Prostate gland (tissue), 2 donors: Measurements from ENCODE around the gene ATXN1. TPM values are rescaled to one million over a fixed set of nuclear protein-coding genes. Genes with fewer than 3 reads are reported as not detected.
A peak's percentile ranks its signal among the peaks of the same experiment; 100 is the strongest.

Experiments
- DNase-seq: peaks from one replicate; pipeline ENCODE4 v3.0.0-alpha.2; 2019; ENCODE audit warnings: low spot score
- H3K27ac ChIP-seq, 2 donors: fragments of 200-600 bp; sonication (generic); 2 replicates each; pipeline ENCODE4 v1.5.1; 2017 to 2019
- H3K27me3 ChIP-seq: fragments of 200-600 bp; sonication (generic); replicated peaks from 2 replicates; pipeline ENCODE4 v1.5.1; 2019; ENCODE audit not compliant: insufficient read depth
- H3K36me3 ChIP-seq, 2 donors: fragments of 200-600 bp; sonication (generic); 1 replicate in 1 of 2; 2 replicates in 1 of 2; pipeline versions ENCODE4 v1.5.1 to v1.8.1; 2017 to 2019
- H3K4me1 ChIP-seq: fragments of 200-600 bp; sonication (generic); replicated peaks from 2 replicates; pipeline ENCODE4 v1.5.1; 2019
- H3K4me3 ChIP-seq, 2 donors: fragments of 200-600 bp; sonication (generic); 2 replicates each; pipeline ENCODE4 v1.5.1; 2017 to 2019
- H3K9me3 ChIP-seq: fragments of 200-600 bp; sonication (generic); 2 replicates; pipeline ENCODE4 v1.5.1; 2017
- POLR2A ChIP-seq: fragments of 450-650 bp; IDR thresholded peaks from one replicate; pipeline ENCODE4 v1.6.1; 2016; ENCODE audit warnings: antibody characterized with exemption, mild to moderate bottlenecking
- POLR2AphosphoS5 ChIP-seq: sonication (generic); formaldehyde crosslinking; IDR thresholded peaks from one replicate; pipeline ENCODE4 v1.6.1; 2017; ENCODE audit warnings: antibody characterized with exemption
- WGBS: methylation state at CpG from one replicate; pipeline ENCODE4 v1.1.5; 2018; 5-methylcytosine and 5-hydroxymethylcytosine counted together
- intact Hi-C: fragments of 100-400 bp; cut with DNase I; formaldehyde crosslinking; loops from one replicate; pipeline ENCODE4 v1.14.2; 2022
- total RNA-seq, 2 donors: library from RNA; depleted of rRNA; stranded (reverse); fragments of >200 nt; gene quantifications; one replicate each; pipeline ENCODE4 v1.1.0, GENCODE V29; 2016
- TF ChIP-seq, protein P1 (sequence below), 4 experiments: fragments of 200-600 bp in 2 of 4; fragments of 450-650 bp in 2 of 4; sonication (generic) in 2 of 4; IDR thresholded peaks; 1 replicate in 3 of 4; 2 replicates in 1 of 4; pipeline ENCODE4 v1.5.1; 2016 to 2019; ENCODE audit warnings: antibody characterized with exemption in 4 of 4, mild to moderate bottlenecking in 2 of 4, moderate library complexity in 2 of 4

Gene ATXN1
- total RNA-seq, 2 donors from 2014 or later, result 28.5 to 89.0 TPM

DNA sequence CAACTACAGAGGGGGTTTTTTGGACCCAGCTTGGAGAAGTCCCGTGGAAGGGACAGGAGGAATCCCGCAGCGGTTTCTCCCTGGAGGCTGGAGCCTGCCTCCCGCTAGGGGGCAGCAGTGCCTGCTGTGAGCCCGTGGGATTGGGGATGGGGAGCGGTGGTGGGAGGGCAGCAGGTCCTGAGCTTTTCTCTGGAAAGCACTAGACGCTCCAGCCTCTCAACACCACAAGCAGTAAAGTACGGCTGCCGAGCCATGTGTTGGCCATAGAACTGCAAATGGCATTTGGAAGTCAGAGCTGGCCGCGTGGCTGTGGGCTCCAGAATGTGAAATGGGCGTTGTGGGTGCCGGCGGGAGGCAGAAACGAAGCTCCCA lies 475.1 kb downstream of the ATXN1 start:
- WGBS, result 63% methylated on average over 15 of the region's 15 CpGs
- Histone ChIP-seq H3K4me1 (no peaks in the 10 kb centered on the region), H3K27ac (no peak overlapping the region), H3K4me3 (no peak overlapping the region), H3K9me3 (no peaks in the 10 kb centered on the region), H3K36me3 (peaks cover 0 to 5% of the 10 kb centered on the region in 2 donors), H3K27me3 (no peaks in the 10 kb centered on the region)
- TF ChIP-seq, protein P1, sequence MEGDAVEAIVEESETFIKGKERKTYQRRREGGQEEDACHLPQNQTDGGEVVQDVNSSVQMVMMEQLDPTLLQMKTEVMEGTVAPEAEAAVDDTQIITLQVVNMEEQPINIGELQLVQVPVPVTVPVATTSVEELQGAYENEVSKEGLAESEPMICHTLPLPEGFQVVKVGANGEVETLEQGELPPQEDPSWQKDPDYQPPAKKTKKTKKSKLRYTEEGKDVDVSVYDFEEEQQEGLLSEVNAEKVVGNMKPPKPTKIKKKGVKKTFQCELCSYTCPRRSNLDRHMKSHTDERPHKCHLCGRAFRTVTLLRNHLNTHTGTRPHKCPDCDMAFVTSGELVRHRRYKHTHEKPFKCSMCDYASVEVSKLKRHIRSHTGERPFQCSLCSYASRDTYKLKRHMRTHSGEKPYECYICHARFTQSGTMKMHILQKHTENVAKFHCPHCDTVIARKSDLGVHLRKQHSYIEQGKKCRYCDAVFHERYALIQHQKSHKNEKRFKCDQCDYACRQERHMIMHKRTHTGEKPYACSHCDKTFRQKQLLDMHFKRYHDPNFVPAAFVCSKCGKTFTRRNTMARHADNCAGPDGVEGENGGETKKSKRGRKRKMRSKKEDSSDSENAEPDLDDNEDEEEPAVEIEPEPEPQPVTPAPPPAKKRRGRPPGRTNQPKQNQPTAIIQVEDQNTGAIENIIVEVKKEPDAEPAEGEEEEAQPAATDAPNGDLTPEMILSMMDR (IDR thresholded peaks at IDR 0.05), result peak in 3 of 4 experiments; percentile 26 to 56 (median 33)
- TF ChIP-seq POLR2A (no peak), POLR2AphosphoS5 (no peak)
- intact Hi-C loops, result no loop called here
- no peak for DNase-seq

DNA sequence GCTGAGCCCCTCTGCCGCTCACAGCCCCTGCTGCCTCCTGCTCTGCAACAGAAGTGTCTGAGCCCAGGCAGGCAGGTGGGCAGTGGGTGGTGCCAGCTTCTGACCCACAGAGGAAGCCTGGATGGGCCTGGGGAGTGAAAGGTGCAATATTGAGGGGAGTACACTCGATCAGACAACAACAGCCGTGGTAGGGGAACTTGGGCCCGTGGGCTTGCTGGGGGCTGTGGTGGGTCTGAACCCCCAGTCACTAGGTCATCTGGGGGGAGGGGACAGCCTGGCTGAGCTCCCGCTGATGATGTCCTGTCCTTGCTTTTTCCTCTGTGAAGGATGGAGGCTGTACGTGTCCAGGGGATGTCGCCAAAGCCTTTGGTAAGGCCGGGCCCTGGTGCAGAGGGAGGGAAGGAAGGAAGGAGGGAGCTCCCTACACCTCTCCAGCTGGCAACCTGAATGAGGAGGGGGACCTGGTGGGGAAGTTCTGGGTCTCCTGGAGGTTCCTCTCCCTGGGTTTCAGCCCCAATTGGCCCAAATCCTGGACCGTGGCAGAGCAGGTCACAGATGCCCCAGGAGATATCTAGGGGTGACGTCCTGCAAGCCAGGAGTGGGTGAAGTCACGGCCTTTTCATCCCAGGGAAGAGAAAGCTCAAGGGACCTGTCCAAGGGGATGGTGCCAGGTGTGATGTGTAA lies 475.7 kb downstream of the ATXN1 start:
- intact Hi-C loops, result no loop called here
- H3K36me3 ChIP-seq, result peaks cover 0 to 5% of the 10 kb centered on the region in 2 donors
- no peaks in the 10 kb centered on the region for H3K9me3 ChIP-seq
- 89% methylated on average over 11 of the region's 11 CpGs for WGBS
- no peak overlapping the region for H3K4me3 ChIP-seq
- no peaks in the 10 kb centered on the region for H3K4me1 ChIP-seq
- TF ChIP-seq POLR2AphosphoS5, result no peak
- TF ChIP-seq POLR2A, result no peak
- TF ChIP-seq, protein P1 (IDR thresholded peaks at IDR 0.05), result no peak
- H3K27me3 ChIP-seq, result no peaks in the 10 kb centered on the region
- no peak for DNase-seq
- H3K27ac ChIP-seq, result no peak overlapping the region

DNA sequence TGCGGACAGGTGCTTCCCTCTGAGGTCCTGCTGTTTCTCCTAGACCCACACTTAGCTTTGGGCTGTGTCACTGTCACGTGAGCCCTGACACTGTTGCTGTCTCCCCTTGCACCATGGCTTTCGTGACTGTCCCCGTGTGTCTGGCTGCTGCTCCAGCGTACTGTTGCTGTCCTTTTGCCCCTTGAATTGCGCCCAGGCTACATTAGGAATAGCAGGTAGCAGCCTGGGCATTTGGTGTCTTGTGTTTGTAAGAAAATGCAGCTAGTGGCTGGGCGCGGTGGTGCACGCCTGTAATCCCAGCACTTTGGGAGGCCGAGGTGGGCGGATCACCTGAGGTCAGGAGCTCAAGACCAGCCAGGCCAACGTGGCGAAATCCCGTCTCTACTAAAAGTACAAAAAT lies 476.8 kb downstream of the ATXN1 start:
- H3K27ac ChIP-seq, result no peak overlapping the region
- no peak overlapping the region for H3K4me3 ChIP-seq
- TF ChIP-seq POLR2AphosphoS5 (no peak), POLR2A (no peak)
- TF ChIP-seq, protein P1 (IDR thresholded peaks at IDR 0.05), result no peak
- no peaks in the 10 kb centered on the region for H3K27me3 ChIP-seq
- H3K4me1 ChIP-seq, result no peaks in the 10 kb centered on the region
- intact Hi-C loops, result no loop called here
- peaks cover 0 to 5% of the 10 kb centered on the region in 2 donors for H3K36me3 ChIP-seq
- no peak for DNase-seq
- no peaks in the 10 kb centered on the region for H3K9me3 ChIP-seq
- 96% methylated on average over 14 of the region's 14 CpGs for WGBS

DNA sequence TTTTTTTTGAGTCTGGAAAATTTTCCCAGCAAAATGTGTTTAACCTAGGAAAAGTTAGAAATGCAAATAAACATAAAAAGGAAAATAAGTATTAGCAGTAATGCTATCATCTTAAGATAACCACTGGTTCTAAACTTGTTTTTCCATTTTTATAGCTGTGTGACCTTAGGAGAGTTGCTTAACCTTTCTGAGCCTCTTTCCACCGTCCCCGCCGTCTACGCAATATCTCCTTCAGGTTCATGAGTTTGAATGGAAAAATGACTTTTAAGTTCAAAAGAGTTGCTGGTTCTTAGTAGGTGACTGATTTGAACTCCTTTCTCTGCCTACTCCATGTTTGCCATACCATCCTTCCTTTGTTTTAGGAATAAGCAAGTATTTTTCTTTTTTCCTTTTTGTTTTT lies 478.9 kb downstream of the ATXN1 start:
- DNase-seq, result no peak
- TF ChIP-seq, protein P1 (IDR thresholded peaks at IDR 0.05), result no peak
- no peak for TF ChIP-seq POLR2AphosphoS5
- TF ChIP-seq POLR2A, result no peak
- no peak overlapping the region for H3K4me3 ChIP-seq
- H3K27me3 ChIP-seq, result no peaks in the 10 kb centered on the region
- H3K27ac ChIP-seq, result no peak overlapping the region
- 93% methylated on average over 4 of the region's 4 CpGs for WGBS
- H3K36me3 ChIP-seq, result peaks cover 2 to 10% of the 10 kb centered on the region in 2 donors
- no peaks in the 10 kb centered on the region for H3K9me3 ChIP-seq
- intact Hi-C loops, result no loop called here
- peaks cover 4% of the 10 kb centered on the region for H3K4me1 ChIP-seq

DNA sequence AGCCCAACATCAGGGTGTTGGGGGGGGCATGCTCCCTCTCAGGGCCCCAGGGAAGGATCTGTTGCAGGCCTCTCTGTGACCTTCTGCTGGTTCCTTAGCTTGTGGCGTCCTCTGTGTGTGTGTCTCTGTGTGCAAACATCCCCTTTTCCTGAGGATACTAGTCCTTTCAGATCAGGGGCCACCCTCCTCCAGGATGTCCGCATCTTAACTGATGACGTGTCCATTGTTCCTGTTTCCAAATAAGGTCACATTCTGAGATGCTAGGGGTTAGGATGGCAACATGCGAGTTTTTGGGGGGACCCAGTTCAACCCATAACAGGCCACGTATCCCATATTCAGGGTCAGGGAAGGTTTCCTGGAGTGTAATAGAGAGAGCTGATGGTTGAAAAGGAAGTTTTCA lies 482.0 kb downstream of the ATXN1 start:
- H3K4me3 ChIP-seq, result no peak overlapping the region
- H3K9me3 ChIP-seq, result no peaks in the 10 kb centered on the region
- TF ChIP-seq POLR2A, result no peak
- TF ChIP-seq, protein P1 (IDR thresholded peaks at IDR 0.05), result no peak
- no peak for TF ChIP-seq POLR2AphosphoS5
- H3K4me1 ChIP-seq, result peaks cover 12% of the 10 kb centered on the region
- intact Hi-C loops, result no loop called here
- peaks cover 2 to 7% of the 10 kb centered on the region in 2 donors for H3K36me3 ChIP-seq
- 96% methylated on average over 5 of the region's 5 CpGs for WGBS
- H3K27ac ChIP-seq, result no peak overlapping the region
- no peak for DNase-seq
- H3K27me3 ChIP-seq, result no peaks in the 10 kb centered on the region
